Gastroesophageal sphincter (tissue), 4 donors: ENCODE measurements around the gene MEIS2. TPM values are rescaled to one million over a fixed set of nuclear protein-coding genes. Genes with fewer than 3 reads are reported as not detected.

Experiments
- ATAC-seq: fragments of 150-250 bp; one replicate; pipeline ENCODE4 v1.9.1; 2016; ENCODE audit warnings: mild to moderate bottlenecking, moderate library complexity
- H3K27ac ChIP-seq, 4 donors: fragments of 200-600 bp; sonication (generic) in 3 of 4; 1 replicate in 3 of 4; 2 replicates in 1 of 4; pipeline ENCODE4 v1.5.1; 2016 to 2019
- H3K27me3 ChIP-seq: fragments of 200-600 bp; sonication (generic); one replicate; pipeline ENCODE4 v1.5.1; 2019
- H3K36me3 ChIP-seq, 2 donors: fragments of 200-600 bp; sonication (generic); one replicate each; pipeline ENCODE4 v1.5.1; 2019; ENCODE audit warnings: control low read depth in 1 of 2
- H3K4me1 ChIP-seq, 3 donors: fragments of 200-600 bp; sonication (generic); 1 replicate in 2 of 3; 2 replicates in 1 of 3; pipeline ENCODE4 v1.5.1; 2016 to 2019; ENCODE audit warnings: control low read depth in 2 of 3
- H3K4me3 ChIP-seq, 2 donors: fragments of 200-600 bp; sonication (generic); one replicate each; pipeline ENCODE4 v1.5.1; 2019; ENCODE audit warnings: mild to moderate bottlenecking in 1 of 2, moderate library complexity in 1 of 2
- H3K9me3 ChIP-seq, 3 donors: fragments of 200-600 bp; sonication (generic); one replicate each; pipeline ENCODE4 v1.5.1; 2017 to 2019; ENCODE audit warnings: control low read depth in 2 of 3
- CTCF ChIP-seq, 4 experiments: fragments of 200-600 bp in 2 of 4; fragments of 450-650 bp in 2 of 4; sonication (generic) in 1 of 4; IDR thresholded peaks; one replicate each; pipeline ENCODE4 v1.5.1; 2017 to 2019; ENCODE audit warnings: antibody characterized with exemption in 4 of 4, mild to moderate bottlenecking in 2 of 4, moderate library complexity in 2 of 4
- EP300 ChIP-seq: sonication (generic); formaldehyde crosslinking; IDR thresholded peaks from one replicate; pipeline ENCODE4 v1.6.1; 2017; ENCODE audit warnings: antibody characterized with exemption, mild to moderate bottlenecking
- POLR2A ChIP-seq, 2 donors: fragments of 450-650 bp; IDR thresholded peaks; one replicate each; pipeline ENCODE4 v1.6.1; 2017; ENCODE audit warnings: antibody characterized with exemption in 2 of 2, mild to moderate bottlenecking in 2 of 2, moderate library complexity in 1 of 2
- POLR2AphosphoS5 ChIP-seq: sonication (generic); formaldehyde crosslinking; IDR thresholded peaks from one replicate; pipeline ENCODE4 v1.6.1; 2017; ENCODE audit warnings: antibody characterized with exemption
- WGBS, 2 donors: methylation state at CpG; one replicate each; pipeline ENCODE4 v1.1.5; 2018; ENCODE audit warnings: low coverage in 1 of 2; 5-methylcytosine and 5-hydroxymethylcytosine counted together
- total RNA-seq, 4 donors: library from RNA; depleted of rRNA; stranded (reverse); fragments of >200 nt; gene quantifications; one replicate each; pipeline ENCODE4 v1.1.0, GENCODE V29; 2016

The MEIS2 gene
- total RNA-seq, 4 donors from 2014 or later: 43.1 to 108 (median 85.7) TPM

GRCh38 chr15:37032091-37032775 lies 68.1 kb downstream of the MEIS2 start:
- Histone ChIP-seq H3K36me3 (peaks cover 0 to 19% of the 10 kb centered on the region in 2 donors), H3K9me3 (no peaks in the 10 kb centered on the region), H3K4me1 (peaks cover 0 to 53% (median 8%) of the 10 kb centered on the region in 3 donors), H3K27ac (peak overlapping the region in 1 of 4 donors; percentile 2), H3K27me3 (no peaks in the 10 kb centered on the region), H3K4me3 (no peak overlapping the region)
- TF ChIP-seq EP300 (no peak), POLR2AphosphoS5 (no peak), CTCF (IDR thresholded peaks at IDR 0.05) (no peak), POLR2A (IDR thresholded peaks at IDR 0.05) (no peak)
- no peak for ATAC-seq
- WGBS, 2 donors: 76 to 81% methylated on average over 4 of the region's 4 CpGs

GRCh38 chr15:37031198-37031597 lies 69.2 kb downstream of the MEIS2 start:
- Histone ChIP-seq H3K9me3 (no peaks in the 10 kb centered on the region), H3K36me3 (peaks cover 0 to 19% of the 10 kb centered on the region in 2 donors), H3K4me1 (peaks cover 0 to 56% (median 8%) of the 10 kb centered on the region in 3 donors), H3K27me3 (no peaks in the 10 kb centered on the region), H3K4me3 (no peak overlapping the region), H3K27ac (peak overlapping the region in 1 of 4 donors; percentile 45)
- TF ChIP-seq POLR2A (IDR thresholded peaks at IDR 0.05): no peak
- TF ChIP-seq CTCF (IDR thresholded peaks at IDR 0.05): no peak
- no peak for TF ChIP-seq POLR2AphosphoS5
- TF ChIP-seq EP300: no peak
- no peak for ATAC-seq
- WGBS, 2 donors: 28 to 37% methylated on average over 3 to 4 of the region's 4 CpGs

DNA sequence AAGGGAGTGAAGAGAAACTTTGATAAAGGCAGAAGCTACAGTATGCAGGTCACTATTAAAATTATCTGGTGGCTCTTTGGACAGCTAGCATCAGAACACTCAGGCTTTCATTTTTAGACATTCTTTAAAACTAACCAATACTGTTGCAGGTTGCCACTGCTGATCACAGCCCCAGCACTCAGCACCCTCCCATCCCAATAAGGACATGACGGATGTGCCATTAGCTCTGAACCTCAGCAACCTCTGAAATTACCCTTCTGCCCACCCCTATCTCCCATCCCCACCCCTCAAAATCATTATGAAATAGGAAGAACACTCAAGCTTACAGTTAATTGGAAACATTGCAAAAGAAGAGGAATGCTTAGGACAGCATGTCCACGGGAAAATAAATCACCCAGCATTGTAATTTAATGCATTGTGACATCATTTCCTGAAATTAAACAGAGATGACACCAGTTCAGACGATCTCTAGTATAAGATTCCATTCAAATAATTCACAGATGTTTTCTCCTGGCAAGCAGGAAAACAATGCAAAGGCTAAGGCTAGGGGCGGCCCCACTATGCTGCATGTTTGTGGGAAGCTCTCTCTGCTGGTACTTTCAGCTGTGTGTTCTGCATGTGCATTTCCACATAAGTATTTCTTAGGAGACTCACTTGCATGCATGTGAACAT lies 71.6 kb downstream of the MEIS2 start:
- H3K9me3 ChIP-seq: no peaks in the 10 kb centered on the region
- H3K4me3 ChIP-seq: no peak overlapping the region
- no peaks in the 10 kb centered on the region for H3K27me3 ChIP-seq
- TF ChIP-seq POLR2AphosphoS5 (no peak), CTCF (IDR thresholded peaks at IDR 0.05) (no peak), POLR2A (IDR thresholded peaks at IDR 0.05) (no peak), EP300 (no peak)
- no peaks in the 10 kb centered on the region for H3K36me3 ChIP-seq
- peaks cover 0 to 50% (median 8%) of the 10 kb centered on the region in 3 donors for H3K4me1 ChIP-seq
- WGBS, 2 donors: 39 to 63% methylated on average over 3 to 4 of the region's 4 CpGs
- no peak for ATAC-seq
- no peak overlapping the region for H3K27ac ChIP-seq

- Histone ChIP-seq H3K4me1 (peaks cover 3 to 48% (median 7%) of the 10 kb centered on the region in 3 donors), H3K27ac (peak overlapping the region in 3 of 4 donors; percentile 43 to 76 (median 71)), H3K9me3 (no peaks in the 10 kb centered on the region), H3K4me3 (no peak overlapping the region), H3K27me3 (no peaks in the 10 kb centered on the region), H3K36me3 (no peaks in the 10 kb centered on the region)
- ATAC-seq: no peak
- TF ChIP-seq POLR2AphosphoS5 (no peak), EP300 (no peak), POLR2A (IDR thresholded peaks at IDR 0.05) (no peak), CTCF (IDR thresholded peaks at IDR 0.05) (no peak)
These were observed 79.5 kb downstream of the MEIS2 start for GRCh38 chr15:37020852-37021251.
